GM12874 (cell line): ENCODE data around the gene EFTUD2.

ENCODE experiments used
- TF ChIP-seq, protein P1 (sequence below): IDR thresholded peaks from 2 replicates; pipeline ENCODE4 v1.5.1; 2011; ENCODE audit warnings: low read depth, mild to moderate bottlenecking, control low read depth, low read length, moderate library complexity; ENCODE audit not compliant: insufficient read depth

The EFTUD2 gene

DNA sequence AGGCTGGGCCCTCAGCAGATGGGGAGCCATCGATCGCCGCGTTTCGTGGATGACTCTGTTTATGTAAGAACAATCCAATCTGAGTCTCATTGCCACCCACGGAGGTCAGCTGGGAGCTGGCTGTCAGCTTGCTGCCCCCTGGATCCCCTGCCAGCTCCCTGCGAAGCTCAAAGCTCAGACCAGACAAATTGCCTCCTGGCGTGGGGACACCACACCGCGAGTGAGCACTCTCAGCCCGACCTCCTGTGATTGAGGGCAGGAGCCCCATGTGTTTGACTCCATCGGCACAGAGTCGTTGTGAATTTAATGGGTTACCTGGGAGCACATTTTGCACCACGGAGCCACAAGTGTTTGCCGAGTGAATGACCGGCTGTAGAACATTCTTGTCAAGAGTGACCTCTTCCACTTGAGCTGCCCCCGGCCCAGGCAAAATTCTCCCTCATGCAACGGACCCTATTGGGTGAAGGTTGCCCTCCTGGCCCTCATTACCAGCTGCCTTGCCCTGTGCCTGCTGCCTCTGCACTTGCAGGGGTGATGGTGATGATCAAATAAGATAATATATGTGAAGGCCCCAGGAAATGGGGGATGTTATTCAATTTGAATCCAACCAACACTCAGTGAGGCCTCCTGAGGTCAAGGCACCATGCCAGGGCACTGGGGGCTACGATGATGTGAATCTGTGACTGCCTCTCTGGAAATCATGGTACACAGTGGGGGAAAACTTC, 23.7 kb upstream of the EFTUD2 start:
- TF ChIP-seq, protein P1, sequence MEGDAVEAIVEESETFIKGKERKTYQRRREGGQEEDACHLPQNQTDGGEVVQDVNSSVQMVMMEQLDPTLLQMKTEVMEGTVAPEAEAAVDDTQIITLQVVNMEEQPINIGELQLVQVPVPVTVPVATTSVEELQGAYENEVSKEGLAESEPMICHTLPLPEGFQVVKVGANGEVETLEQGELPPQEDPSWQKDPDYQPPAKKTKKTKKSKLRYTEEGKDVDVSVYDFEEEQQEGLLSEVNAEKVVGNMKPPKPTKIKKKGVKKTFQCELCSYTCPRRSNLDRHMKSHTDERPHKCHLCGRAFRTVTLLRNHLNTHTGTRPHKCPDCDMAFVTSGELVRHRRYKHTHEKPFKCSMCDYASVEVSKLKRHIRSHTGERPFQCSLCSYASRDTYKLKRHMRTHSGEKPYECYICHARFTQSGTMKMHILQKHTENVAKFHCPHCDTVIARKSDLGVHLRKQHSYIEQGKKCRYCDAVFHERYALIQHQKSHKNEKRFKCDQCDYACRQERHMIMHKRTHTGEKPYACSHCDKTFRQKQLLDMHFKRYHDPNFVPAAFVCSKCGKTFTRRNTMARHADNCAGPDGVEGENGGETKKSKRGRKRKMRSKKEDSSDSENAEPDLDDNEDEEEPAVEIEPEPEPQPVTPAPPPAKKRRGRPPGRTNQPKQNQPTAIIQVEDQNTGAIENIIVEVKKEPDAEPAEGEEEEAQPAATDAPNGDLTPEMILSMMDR = no peak

DNA sequence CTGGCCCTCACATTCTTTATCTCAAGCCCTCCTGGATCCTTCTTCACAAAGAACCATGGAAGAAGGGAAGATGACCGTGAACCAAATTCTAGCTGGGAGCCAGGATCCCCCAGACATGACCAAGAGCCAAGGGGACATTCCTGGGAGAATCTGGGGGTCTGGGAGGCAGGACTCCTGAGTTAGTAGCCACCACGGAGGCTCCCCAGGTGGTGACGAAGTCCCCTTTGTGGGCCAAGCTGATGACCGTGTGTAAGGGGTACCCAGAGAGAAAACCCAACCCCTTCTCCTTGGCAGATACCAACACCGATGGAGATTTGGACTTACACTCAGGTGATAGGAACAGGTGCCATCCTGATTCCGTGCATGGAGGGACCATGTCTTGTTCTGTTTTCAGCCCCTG, 22.9 kb upstream of the EFTUD2 start:
- TF ChIP-seq, protein P1 = no peak

DNA sequence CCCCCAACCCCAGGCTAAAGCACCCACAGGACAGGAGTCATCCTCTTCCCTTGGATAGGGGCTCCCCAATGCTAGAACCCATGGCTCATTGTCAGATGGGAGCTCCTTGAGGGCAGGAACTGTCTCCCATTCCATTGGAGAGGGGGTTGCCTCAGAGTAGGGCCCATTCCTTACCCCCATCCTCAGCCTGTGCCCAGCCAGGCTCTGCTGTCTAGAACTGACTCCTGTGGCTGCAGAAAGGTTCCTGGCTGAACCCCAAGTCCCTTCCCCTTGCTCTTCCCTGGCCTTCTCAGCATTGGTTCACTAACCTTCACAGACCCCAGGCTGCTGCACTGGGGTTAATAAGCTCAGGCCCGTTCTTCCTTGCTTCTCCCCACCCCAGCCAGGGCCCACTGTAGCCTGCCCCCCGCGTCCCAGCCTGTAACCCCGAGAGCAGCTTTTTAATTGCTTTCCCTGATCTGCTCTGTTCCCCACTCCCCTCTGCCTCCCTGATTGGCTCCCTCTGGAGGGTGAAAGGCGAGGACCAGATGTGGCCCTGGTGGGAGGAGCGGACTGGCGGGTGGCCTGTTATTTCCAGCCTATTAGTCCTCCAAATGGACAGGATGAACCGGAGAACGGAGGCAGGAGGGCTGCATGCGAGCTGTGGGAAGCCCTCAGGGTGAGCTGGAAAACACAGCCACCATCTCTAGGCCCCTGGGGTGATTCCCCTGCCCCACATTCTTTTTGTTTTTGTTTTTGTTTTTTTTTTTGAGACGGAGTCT, 22.1 kb upstream of the EFTUD2 start:
- TF ChIP-seq, protein P1 = no peak

DNA sequence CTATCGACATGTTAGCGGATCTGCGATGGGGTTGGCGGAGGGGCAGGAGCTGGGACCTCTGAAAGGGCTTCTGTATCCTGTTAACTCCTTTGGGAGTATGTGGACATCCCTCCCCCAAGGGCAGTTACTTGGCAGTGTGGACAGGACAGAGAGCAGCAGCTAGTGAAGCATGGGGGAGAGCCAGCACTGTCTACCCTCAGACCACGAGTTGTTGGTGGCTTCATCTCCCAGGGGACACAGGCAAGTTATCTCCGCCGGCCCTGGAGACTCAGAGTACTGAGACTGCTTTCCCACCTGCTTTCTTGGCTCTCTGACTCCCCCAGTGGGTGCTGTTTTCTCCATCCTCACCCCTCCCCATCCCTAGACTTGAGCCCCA, 21.3 kb upstream of the EFTUD2 start:
- TF ChIP-seq, protein P1 = no peak

DNA sequence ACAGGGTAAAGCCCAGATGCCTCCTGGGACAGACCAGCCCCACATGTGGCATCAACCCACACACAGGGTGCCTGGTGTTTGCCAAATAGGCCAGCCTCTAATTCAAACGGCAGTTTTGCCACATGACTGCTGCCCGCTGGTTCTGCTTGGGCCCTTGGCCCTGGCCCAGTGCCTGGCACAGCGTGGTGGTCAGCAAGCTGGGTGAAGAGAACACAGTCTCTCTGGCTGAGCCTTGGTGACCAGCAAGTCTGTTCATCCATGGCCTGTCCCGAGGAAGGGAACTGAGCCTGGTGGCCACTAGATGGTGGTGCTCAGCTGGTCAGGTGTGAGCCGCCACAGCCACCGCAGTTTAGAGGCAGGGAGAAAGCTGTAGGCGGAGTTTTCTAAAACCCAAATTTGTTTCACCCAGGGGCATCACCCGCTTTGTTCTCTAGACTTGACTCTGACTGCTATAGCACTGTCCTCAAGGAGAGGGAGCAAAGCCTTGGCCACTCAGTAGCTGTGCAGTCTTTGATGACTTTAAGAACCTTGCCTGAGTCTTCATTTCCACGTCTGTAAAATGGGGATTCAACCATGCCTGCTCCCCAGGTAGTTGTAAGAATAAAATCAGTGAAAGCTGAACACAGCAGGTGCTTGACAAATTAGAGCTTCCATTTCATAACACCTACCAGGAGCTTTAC, 20.8 kb upstream of the EFTUD2 start:
- TF ChIP-seq, protein P1 = peak; percentile 81

DNA sequence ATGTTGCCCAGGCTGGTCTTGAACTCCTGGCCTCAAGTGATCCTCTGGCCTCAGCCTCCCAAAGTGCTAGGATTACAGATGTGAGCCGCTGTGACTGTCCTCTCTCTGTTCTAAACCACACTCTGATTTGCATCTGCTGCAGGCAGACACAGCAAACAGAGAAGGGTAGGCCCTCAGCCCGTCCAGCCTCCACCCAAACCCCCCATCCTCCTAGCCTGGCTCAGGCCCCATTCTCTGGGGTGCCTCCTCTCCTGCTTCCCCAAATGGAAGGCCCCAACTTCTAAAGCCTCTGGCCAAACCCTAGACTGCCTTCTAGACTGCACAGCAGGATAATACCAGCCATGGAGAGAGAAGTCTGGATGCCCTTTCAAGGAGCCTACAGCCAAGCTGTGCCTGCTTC, 20.2 kb upstream of the EFTUD2 start:
- TF ChIP-seq, protein P1 = no peak

DNA sequence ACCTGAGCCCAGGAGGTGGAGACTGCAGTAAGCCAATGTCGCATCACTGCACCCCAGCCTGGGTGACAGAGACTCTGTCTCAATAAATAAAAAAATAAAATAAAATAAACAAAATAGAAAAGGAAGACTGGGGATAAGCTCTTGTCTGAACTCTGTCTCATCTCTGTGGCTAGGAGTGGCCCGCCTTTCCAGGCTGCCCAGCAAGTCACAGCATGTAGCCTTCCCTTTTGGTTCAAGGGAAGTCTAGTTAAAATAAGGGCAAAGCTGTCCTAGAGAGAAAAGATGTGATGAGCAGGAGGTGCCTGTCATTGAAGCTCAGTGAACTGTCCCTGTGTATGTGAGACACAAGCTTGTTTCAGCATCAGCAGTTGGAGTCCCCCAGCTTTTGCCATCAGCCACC, 18.8 kb upstream of the EFTUD2 start:
- TF ChIP-seq, protein P1 = no peak
